ENCODE measurements around the gene SORL1.
"Not testable (repeated sequence)": the region's sequence is repeated elsewhere in the genome, so short reads cannot be mapped to it uniquely, and the experiment has no call there.

SORL1 gene

GRCh38 chr11:121559606-121560200 is 107.6 kb downstream of the SORL1 start:
- in situ Hi-C loops (cut with MboI; ENCODE audit: low sequenced_read_pairs): no loop called here

GRCh38 chr11:121560236-121560635 is 108.1 kb downstream of the SORL1 start:
- in situ Hi-C loops (cut with MboI; ENCODE audit: low sequenced_read_pairs): no loop called here

GRCh38 chr11:121561240-121561639 is 109.1 kb downstream of the SORL1 start:
- in situ Hi-C loops (cut with MboI; ENCODE audit: low sequenced_read_pairs): no loop called here

- in situ Hi-C loops (cut with MboI; ENCODE audit: low sequenced_read_pairs): no loop called here
Measured at GRCh38 chr11:121561716-121562115, 109.6 kb downstream of the SORL1 start.

- in situ Hi-C loops (cut with MboI; ENCODE audit: low sequenced_read_pairs): no loop called here
Measured at GRCh38 chr11:121563003-121563402, 110.9 kb downstream of the SORL1 start.

- in situ Hi-C loops (cut with MboI; ENCODE audit: low sequenced_read_pairs): no loop called here
Measured at GRCh38 chr11:121563900-121564822, 112.0 kb downstream of the SORL1 start.

GRCh38 chr11:121564948-121565684 is 113.0 kb downstream of the SORL1 start:
- in situ Hi-C loops (cut with MboI; ENCODE audit: low sequenced_read_pairs): no loop called here

GRCh38 chr11:121566279-121567168 is 114.4 kb downstream of the SORL1 start:
- in situ Hi-C loops (cut with MboI; ENCODE audit: low sequenced_read_pairs): no loop called here

GRCh38 chr11:121567995-121568394 is 115.9 kb downstream of the SORL1 start:
- in situ Hi-C loops (cut with MboI; ENCODE audit: low sequenced_read_pairs): no loop called here

- in situ Hi-C loops (cut with MboI; ENCODE audit: low sequenced_read_pairs): not testable (repeated sequence)
Measured at GRCh38 chr11:121569332-121570299, 117.5 kb downstream of the SORL1 start.

- in situ Hi-C loops (cut with MboI; ENCODE audit: low sequenced_read_pairs): no loop called here
Measured at GRCh38 chr11:121570453-121570852, 118.3 kb downstream of the SORL1 start.

- in situ Hi-C loops (cut with MboI; ENCODE audit: low sequenced_read_pairs): no loop called here
Measured at GRCh38 chr11:121571506-121571905, 119.4 kb downstream of the SORL1 start.

- in situ Hi-C loops (cut with MboI; ENCODE audit: low sequenced_read_pairs): no loop called here
Measured at GRCh38 chr11:121572571-121573059, 120.5 kb downstream of the SORL1 start.

- in situ Hi-C loops (cut with MboI; ENCODE audit: low sequenced_read_pairs): no loop called here
Measured at GRCh38 chr11:121574801-121575200, 122.7 kb downstream of the SORL1 start.

- in situ Hi-C loops (cut with MboI; ENCODE audit: low sequenced_read_pairs): no loop called here
Measured at GRCh38 chr11:121575250-121575962, 123.3 kb downstream of the SORL1 start.

- in situ Hi-C loops (cut with MboI; ENCODE audit: low sequenced_read_pairs): no loop called here
Measured at GRCh38 chr11:121575963-121576290, 123.8 kb downstream of the SORL1 start.

- in situ Hi-C loops (cut with MboI; ENCODE audit: low sequenced_read_pairs): no loop called here
Measured at GRCh38 chr11:121576531-121576930, 124.4 kb downstream of the SORL1 start.

GRCh38 chr11:121577106-121577848 is 125.2 kb downstream of the SORL1 start:
- in situ Hi-C loops (cut with MboI; ENCODE audit: low sequenced_read_pairs): no loop called here

Data from HL-60/S4 treated with phorbol 12-myristate 13-acetate at 8.2 ng/mL for 4 days and 3 days (cell line).